GM13977 (cell line): ENCODE results near the gene DCD.
"Not testable (repeated sequence)": the region's sequence is repeated elsewhere in the genome, so short reads cannot be mapped to it uniquely, and the experiment has no call there.

Experiments
- DNase-seq: peaks from one replicate; pipeline ENCODE4 v3.0.0; 2012; ENCODE audit warnings: low spot score
- CTCF ChIP-seq: IDR thresholded peaks from 2 replicates; pipeline ENCODE4 v1.5.1; 2012; ENCODE audit warnings: mild to moderate bottlenecking, control low read depth; ENCODE audit not compliant: insufficient read depth; ENCODE audit errors: extremely low read depth, missing control alignments
- in situ Hi-C: fragments of 300-500 bp; cut with MboI; formaldehyde crosslinking; loops from one replicate; pipeline ENCODE4 v1.12.0; 2022; ENCODE audit warnings: low sequenced_read_pairs, low pct_unique_long_range_greater_than_20kb, mixed read lengths, inconsistent platforms; ENCODE audit not compliant: unreplicated experiment

Gene DCD

GRCh38 chr12:54649825-54650224 lies 1.7 kb upstream of the DCD start:
- DNase-seq = no peak
- in situ Hi-C loops = no loop called here
- no peak for TF ChIP-seq CTCF

- no peak for TF ChIP-seq CTCF
- DNase-seq = no peak
- in situ Hi-C loops = no loop called here
These were observed 6.6 kb downstream of the DCD start for GRCh38 chr12:54641554-54641953.

GRCh38 chr12:54641089-54641488 lies 7.1 kb downstream of the DCD start:
- no peak for DNase-seq

GRCh38 chr12:54639112-54639511 lies 9.1 kb downstream of the DCD start:
- in situ Hi-C loops, DNase-seq: not testable (repeated sequence)

More at GRCh38 chr12:54641089-54641488, 7.1 kb downstream of the DCD start:
- in situ Hi-C loops = no loop called here
- no peak for TF ChIP-seq CTCF

GRCh38 chr12:54634795-54635194 lies 13.4 kb downstream of the DCD start, which contains the start of gene LACRT:
Gene LACRT, minus strand, starts transcription at chr12:54634895. Its CDS starts 54 bp downstream, at chr12:54634841.
- no peak for TF ChIP-seq CTCF
- in situ Hi-C loops = no loop called here
- no peak for DNase-seq

GRCh38 chr12:54631988-54632728 lies 16.0 kb downstream of the DCD start:
- TF ChIP-seq CTCF = no peak
- in situ Hi-C loops = no loop called here
- no peak for DNase-seq

- no peak for TF ChIP-seq CTCF
- DNase-seq = no peak
- in situ Hi-C loops = no loop called here
These were observed 16.6 kb downstream of the DCD start for GRCh38 chr12:54631551-54631950.
